Smooth muscle cell (in vitro differentiated cells): ENCODE results near the gene GLCCI1. TPM values are rescaled to one million over a fixed set of nuclear protein-coding genes. Genes with fewer than 3 reads are reported as not detected.

Experiments
- DNase-seq: peaks from one replicate; lab custom pipeline; 2025; ENCODE audit not compliant: unreplicated experiment; lab: John Stamatoyannopoulos, UW
- H2AFZ ChIP-seq: fragments of 200-600 bp; sonication (generic); 2 replicates; pipeline ENCODE4 v1.6.0; 2016; ENCODE audit warnings: antibody characterized with exemption, low read depth, mild to moderate bottlenecking
- H3F3A ChIP-seq: fragments of 200-600 bp; sonication (generic); 2 replicates; pipeline ENCODE4 v1.6.0; 2017; ENCODE audit warnings: antibody characterized with exemption, low read depth
- H3K27ac ChIP-seq: fragments of 200-600 bp; sonication (generic); 2 replicates; pipeline ENCODE4 v1.5.1; 2016; ENCODE audit warnings: low read depth, mild to moderate bottlenecking
- H3K27me3 ChIP-seq: fragments of 200-600 bp; sonication (generic); 2 replicates; pipeline ENCODE4 v1.6.1; 2016; ENCODE audit warnings: low read depth, mild to moderate bottlenecking
- H3K36me3 ChIP-seq: fragments of 200-600 bp; sonication (generic); 2 replicates; pipeline ENCODE4 v1.5.1; 2016; ENCODE audit warnings: low read depth
- H3K4me1 ChIP-seq: fragments of 200-600 bp; sonication (generic); 2 replicates; pipeline ENCODE4 v1.5.1; 2016; ENCODE audit warnings: low read depth
- H3K4me2 ChIP-seq: fragments of 200-600 bp; sonication (generic); 2 replicates; pipeline ENCODE4 v1.6.0; 2016; ENCODE audit warnings: mild to moderate bottlenecking
- H3K4me3 ChIP-seq: fragments of 200-600 bp; sonication (generic); 2 replicates; pipeline ENCODE4 v1.5.1; 2016; ENCODE audit warnings: mild to moderate bottlenecking
- H3K79me2 ChIP-seq: fragments of 200-600 bp; sonication (generic); 2 replicates; pipeline ENCODE4 v1.6.0; 2016; ENCODE audit warnings: low read depth, mild to moderate bottlenecking
- H3K9ac ChIP-seq: fragments of 200-600 bp; sonication (generic); 2 replicates; pipeline ENCODE4 v1.6.0; 2016; ENCODE audit warnings: low read depth
- H3K9me3 ChIP-seq: fragments of 200-600 bp; sonication (generic); replicated peaks from 2 replicates; pipeline ENCODE4 v1.5.1; 2016; ENCODE audit warnings: low read depth
- H4K20me1 ChIP-seq: fragments of 200-600 bp; sonication (generic); 2 replicates; pipeline ENCODE4 v1.6.0; 2016; ENCODE audit warnings: low read depth
- WGBS: methylation state at CpG from one replicate; pipeline ENCODE4 v1.1.7; 2016; ENCODE audit warnings: low lambda C conversion rate; 5-methylcytosine and 5-hydroxymethylcytosine counted together
- polyA plus RNA-seq: library from polyadenylated mRNA; unstranded; fragments of >200 nt; fragmentation: Nextera tagmentation; extraction: Ambion mirVana; gene quantifications from 2 replicates; pipeline ENCODE4 v1.2.1, GENCODE V29; 2016
- total RNA-seq: library from RNA; depleted of rRNA; stranded (reverse); fragments of >200 nt; gene quantifications from 2 replicates; pipeline ENCODE4 v1.2.3, GENCODE V29; 2014
- TF ChIP-seq, protein P1 (sequence below): fragments of 200-600 bp; sonication (generic); IDR thresholded peaks from 2 replicates; pipeline ENCODE4 v1.5.1; 2017; ENCODE audit warnings: borderline replicate concordance, mild to moderate bottlenecking, antibody characterized with exemption; ENCODE audit not compliant: insufficient read depth, poor library complexity, severe bottlenecking

The GLCCI1 gene
- total and polyA plus RNA-seq, 2 experiments from 2014 or later: 39.0 to 69.9 TPM

DNA sequence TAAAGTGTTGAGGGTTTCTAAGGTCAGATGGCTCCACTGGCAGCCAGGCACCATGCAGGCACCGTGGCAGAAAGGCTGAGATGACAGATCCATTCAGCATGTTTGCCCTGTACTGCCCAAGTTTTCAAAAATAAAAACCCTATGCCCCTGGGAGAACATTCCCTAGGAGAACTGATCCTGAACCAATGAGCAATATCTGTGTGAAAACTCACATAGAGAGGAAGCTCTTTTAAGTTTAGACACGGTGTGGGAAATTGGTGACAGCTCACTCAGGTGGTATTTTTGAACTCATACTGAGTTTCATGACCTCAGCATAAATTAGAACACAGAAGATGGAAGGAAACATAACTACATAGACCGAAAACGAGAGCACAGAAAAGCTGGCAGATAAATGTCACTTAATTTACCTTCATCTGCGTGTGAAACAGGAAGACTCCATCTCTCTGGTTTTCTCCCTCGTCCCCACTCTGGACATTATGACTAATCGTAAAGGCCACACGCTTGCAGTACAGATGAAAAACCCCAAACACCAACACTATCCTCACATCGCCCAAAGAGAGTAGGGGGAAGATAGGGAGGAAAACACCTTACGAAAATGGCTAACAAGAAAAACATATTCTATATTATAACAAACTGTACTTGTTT lies 165.6 kb downstream of the GLCCI1 start:
- Histone ChIP-seq H3K4me3 (no peak overlapping the region), H3K9me3 (no peaks in the 10 kb centered on the region), H4K20me1 (no peaks in the 10 kb centered on the region), H3K27me3 (no peaks in the 10 kb centered on the region), H2AFZ (no peak overlapping the region), H3K4me2 (no peak overlapping the region), H3K27ac (no peak overlapping the region), H3F3A (no peaks in the 10 kb centered on the region), H3K36me3 (no peaks in the 10 kb centered on the region), H3K79me2 (no peaks in the 10 kb centered on the region), H3K4me1 (no peaks in the 10 kb centered on the region), H3K9ac (no peak overlapping the region)
- WGBS: 63% methylated on average over 10 of the region's 10 CpGs
- DNase-seq: no peak
- TF ChIP-seq, protein P1, sequence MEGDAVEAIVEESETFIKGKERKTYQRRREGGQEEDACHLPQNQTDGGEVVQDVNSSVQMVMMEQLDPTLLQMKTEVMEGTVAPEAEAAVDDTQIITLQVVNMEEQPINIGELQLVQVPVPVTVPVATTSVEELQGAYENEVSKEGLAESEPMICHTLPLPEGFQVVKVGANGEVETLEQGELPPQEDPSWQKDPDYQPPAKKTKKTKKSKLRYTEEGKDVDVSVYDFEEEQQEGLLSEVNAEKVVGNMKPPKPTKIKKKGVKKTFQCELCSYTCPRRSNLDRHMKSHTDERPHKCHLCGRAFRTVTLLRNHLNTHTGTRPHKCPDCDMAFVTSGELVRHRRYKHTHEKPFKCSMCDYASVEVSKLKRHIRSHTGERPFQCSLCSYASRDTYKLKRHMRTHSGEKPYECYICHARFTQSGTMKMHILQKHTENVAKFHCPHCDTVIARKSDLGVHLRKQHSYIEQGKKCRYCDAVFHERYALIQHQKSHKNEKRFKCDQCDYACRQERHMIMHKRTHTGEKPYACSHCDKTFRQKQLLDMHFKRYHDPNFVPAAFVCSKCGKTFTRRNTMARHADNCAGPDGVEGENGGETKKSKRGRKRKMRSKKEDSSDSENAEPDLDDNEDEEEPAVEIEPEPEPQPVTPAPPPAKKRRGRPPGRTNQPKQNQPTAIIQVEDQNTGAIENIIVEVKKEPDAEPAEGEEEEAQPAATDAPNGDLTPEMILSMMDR: no peak

DNA sequence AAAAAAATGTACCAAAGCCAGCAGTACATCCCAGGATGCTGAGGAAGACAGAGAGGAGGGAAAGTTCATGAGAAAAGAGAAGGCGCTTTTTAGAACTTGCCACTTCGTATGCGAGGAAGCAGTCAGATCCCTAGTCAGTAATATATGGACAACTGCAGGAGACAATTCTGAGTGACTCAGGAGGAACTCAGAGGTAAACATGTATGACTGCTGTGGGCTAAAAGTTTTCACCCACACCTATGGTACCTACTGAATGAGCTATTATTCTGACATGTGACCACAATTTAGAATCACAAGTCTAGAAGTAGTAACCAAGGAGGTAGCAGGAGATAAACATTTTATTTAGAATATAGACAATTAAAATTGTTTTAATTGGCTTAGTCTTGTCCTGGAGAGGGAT lies 166.8 kb downstream of the GLCCI1 start:
- Histone ChIP-seq H3K9ac (no peak overlapping the region), H3K27ac (no peak overlapping the region), H3K4me3 (no peak overlapping the region), H3K9me3 (no peaks in the 10 kb centered on the region), H3K79me2 (no peaks in the 10 kb centered on the region), H3K4me1 (no peaks in the 10 kb centered on the region), H2AFZ (no peak overlapping the region), H3K36me3 (no peaks in the 10 kb centered on the region), H3K4me2 (no peak overlapping the region), H3F3A (no peaks in the 10 kb centered on the region), H4K20me1 (no peaks in the 10 kb centered on the region), H3K27me3 (no peaks in the 10 kb centered on the region)
- DNase-seq: no peak
- 94% methylated on average over 3 of the region's 3 CpGs for WGBS
- TF ChIP-seq, protein P1: no peak

DNA sequence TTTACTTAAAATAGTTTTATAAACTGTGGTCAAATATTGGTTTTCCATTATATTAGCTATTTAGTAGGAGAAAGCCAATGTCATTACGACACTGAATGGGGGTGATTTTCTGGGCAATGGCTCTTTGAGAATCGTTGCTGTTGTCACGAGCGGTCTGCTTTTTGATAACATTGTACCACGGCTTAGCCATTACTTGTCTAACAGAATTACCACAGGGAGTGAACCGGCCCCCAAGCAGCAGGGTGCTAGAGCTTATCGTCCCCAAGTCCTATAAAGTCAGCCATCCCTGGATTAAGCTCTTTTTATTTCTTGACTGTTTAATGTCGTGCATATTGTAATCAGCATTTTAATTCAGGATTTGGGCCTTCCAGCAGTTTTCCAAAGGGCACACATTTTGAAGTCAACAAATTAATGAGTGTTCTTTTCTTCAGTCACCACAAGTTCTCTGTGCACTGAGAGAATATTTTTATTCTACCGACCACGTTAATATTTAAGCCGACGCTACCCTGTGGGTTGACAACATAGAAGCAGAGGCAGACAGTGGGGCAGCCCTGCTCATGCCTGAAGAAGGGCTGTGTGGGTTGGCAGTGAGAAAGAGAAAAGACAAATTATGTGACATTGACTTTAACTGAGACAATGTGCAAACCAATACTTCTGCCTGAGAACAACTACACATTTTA lies 167.6 kb downstream of the GLCCI1 start:
- no peak overlapping the region for H2AFZ ChIP-seq
- H3K27me3 ChIP-seq: no peaks in the 10 kb centered on the region
- no peaks in the 10 kb centered on the region for H3K9me3 ChIP-seq
- H3K4me3 ChIP-seq: no peak overlapping the region
- H3K4me1 ChIP-seq: no peaks in the 10 kb centered on the region
- DNase-seq: no peak
- no peaks in the 10 kb centered on the region for H3K79me2 ChIP-seq
- no peak overlapping the region for H3K4me2 ChIP-seq
- WGBS: 86% methylated on average over 12 of the region's 12 CpGs
- H3F3A ChIP-seq: no peaks in the 10 kb centered on the region
- TF ChIP-seq, protein P1: no peak
- H3K36me3 ChIP-seq: no peaks in the 10 kb centered on the region
- no peaks in the 10 kb centered on the region for H4K20me1 ChIP-seq
- H3K9ac ChIP-seq: no peak overlapping the region
- H3K27ac ChIP-seq: no peak overlapping the region
